Hematopoietic multipotent progenitor cell treated with erythropoietin and hydrocortisone succinate and interleukin-3 and kit ligand, for 4 days (in vitro differentiated cells): Measurements from ENCODE around the gene TAS2R46.
"Not testable (repeated sequence)": the region's sequence is repeated elsewhere in the genome, so short reads cannot be mapped to it uniquely, and the experiment has no call there.

Source experiments
- DNase-seq: peaks from one replicate; pipeline ENCODE4 v3.0.0-alpha.2; 2015

Gene TAS2R46

DNA sequence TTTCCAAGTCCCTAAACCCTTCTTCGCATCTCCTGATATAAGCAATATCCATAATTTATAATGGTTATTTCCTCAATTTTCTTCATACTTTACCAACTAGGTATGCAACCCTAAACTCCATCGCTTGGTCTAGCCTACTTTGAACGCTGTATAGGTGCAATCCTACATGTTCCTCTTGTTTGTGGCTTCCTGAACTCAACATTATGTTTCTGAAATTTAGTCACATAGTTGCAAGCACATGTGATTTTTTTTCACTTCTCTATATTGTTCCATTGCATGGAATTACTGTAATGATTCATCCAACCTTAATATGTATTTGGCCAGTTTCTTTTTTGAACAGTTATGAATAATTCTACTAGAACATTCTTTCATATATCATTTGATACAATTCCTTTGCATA, 28.1 kb downstream of the TAS2R46 start:
- not testable (repeated sequence) for DNase-seq

DNA sequence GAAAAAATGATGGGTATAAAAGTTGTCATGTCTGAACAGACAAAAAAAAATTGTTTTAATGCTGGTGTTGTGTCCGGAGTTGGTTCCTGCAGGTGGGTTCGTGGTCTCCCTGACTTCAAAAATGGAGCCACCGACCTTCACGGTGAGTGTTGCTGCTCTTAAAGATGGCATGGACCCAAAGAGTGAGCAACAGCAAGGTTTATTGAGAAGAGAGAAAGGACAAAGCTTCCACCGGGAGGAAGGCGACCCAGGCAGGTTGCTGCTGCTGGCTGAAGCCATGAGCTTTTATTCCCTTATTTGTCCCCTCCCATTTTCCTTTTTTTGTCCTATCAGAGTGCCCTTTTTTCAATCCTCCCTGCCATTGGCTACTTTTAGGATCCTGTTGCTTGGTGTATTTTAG, 30.8 kb downstream of the TAS2R46 start, which contains the start of gene TAS2R31:
TAS2R31 (minus strand) TSS at position 101 of the 400 bp plus-strand sequence; CDS start at position 29, 72 bp downstream.
- DNase-seq = no peak

DNA sequence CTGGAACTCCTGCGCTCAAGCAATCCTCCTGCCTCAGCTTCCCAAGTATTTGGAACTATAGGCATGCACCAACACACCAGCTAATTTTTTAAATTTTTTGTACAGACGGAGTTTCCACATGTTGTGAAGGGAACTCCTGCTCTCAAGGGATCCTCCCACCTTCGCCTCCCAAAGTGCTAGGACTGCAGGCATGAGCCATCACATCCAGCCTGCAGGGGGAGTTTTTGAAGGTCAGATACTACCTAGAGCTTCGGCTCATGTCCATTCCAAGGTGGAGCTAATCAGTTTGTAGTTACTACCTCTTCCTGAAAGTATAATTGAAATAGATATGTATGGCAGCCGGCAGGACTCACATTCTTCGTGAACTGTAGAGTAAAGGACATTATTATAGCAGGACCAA, 36.0 kb downstream of the TAS2R46 start:
- DNase-seq = peak; percentile 5

DNA sequence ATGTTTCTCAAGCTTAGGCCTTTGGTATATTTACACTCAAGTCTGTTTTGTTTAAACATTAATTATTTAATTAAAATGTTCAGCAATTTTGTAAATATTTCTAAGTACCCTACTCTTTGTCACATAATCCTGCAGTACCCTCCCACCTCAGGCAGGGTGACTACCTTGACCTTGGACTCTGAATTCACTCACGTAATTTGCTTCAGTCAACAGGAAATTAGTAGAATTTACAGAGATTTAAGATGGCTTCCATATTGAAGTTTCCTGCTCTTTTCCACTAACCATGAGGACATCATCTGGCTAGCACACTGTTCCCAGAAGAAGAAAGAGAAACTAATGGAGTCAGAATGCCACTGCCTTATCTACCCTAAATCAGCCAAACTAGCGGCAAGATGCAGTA, 38.7 kb downstream of the TAS2R46 start:
- no peak for DNase-seq

DNA sequence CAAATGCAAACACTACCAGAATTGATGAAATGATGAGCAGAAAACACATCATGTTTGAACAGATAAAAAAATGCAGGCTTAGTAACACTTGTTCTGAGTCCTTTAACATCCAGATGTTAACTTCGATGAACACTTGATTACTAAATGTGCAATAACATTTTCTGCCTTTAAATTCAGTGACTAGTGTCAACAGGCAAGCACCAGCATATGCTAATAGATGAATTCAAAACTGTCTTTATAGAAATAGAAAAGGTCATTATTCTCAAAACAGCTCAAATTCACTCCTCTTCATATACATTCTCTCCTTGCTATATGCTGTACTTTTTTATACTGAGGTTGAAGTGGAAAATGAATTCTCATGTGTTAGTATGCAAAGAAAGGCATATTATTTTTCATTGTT, 39.6 kb downstream of the TAS2R46 start, which contains the start of gene TAS2R19:
TAS2R19 (minus strand) TSS at position 101 of the 400 bp plus-strand sequence; CDS start at position 52, 49 bp downstream.
- DNase-seq = no peak

DNA sequence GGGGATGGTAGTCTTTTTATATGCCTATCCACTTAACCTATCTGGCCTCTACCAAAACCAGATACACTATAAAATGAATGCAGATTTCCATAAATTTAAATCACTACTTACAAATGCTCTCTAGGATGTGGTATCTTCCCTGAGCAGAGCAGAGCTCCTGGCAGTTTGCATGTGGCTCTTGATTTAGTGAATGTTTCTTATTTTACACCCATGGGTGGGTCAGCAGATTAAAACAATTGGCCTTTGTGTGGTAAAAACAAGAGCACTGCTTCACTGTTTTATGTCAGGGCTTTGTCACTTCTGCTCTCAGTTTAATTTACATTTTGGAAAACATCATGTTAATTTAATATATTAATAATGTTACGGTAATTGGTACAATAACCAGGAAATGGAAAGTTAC, 45.2 kb downstream of the TAS2R46 start:
- DNase-seq = peak; percentile 3

DNA sequence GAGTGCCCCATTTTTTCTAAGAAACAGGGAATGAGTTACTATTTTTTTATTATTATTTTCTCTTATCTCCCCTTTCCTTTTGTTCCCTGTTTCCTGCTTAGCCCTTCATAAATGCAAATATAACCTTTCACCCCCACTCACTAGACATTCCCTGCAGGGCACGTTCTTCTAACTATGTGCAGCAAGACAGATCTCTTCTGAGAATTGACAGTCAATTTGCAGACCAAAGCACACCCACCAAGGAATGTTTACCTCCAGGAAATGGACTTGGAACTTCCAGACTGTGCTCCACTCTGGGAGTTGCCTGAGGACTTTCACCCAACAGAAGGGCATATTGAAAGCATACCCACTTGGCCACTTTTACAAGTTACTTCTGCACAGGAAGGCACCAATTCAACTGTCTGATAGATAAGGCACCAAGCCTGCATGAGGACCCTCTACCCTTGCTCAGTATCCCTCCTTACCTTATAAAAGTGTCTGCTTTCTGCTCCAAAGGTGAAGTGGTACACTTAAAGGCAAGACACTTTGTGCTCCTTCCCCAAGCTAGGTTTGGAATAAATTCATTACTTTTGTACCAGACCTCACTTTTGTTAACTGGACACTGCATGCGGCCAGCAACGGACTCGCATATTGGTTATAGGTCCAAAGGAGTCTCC, 46.2 kb downstream of the TAS2R46 start:
- peak; percentile 5 for DNase-seq

DNA sequence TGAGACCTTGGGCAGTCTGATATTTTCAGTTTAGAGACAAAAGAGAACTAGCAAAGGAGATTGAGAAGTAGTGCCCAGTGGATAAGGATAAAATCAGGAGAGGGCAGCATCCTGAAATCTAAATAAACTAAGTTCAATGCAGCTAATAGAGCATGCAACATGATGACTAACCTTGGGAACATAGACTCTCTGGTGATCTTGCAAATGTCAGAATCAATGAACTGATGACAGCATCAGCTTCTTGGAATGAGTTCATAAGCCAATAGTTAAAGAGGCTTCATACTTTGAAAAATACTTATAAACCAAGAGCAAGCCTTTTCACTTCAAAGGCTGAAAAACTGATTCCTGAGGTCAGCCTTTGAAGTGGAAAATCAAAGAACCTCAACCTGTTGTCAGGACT, 47.9 kb downstream of the TAS2R46 start:
- DNase-seq = no peak
